HUES48 (cell line): ENCODE measurements around the gene KRT75.

ENCODE experiments used
- H3K27ac ChIP-seq: one replicate; pipeline ENCODE4 v1.7.0; 2013; ENCODE audit warnings: low read depth, low read length, inconsistent platforms
- H3K27me3 ChIP-seq: 2 replicates; pipeline ENCODE4 v1.6.1; 2013; ENCODE audit warnings: mild to moderate bottlenecking, low read length; ENCODE audit not compliant: control insufficient read depth, insufficient read depth
- H3K36me3 ChIP-seq: 2 replicates; pipeline ENCODE4 v1.6.1; 2013; ENCODE audit warnings: low read length; ENCODE audit not compliant: control insufficient read depth, insufficient read depth
- H3K4me1 ChIP-seq: 2 replicates; pipeline ENCODE4 v1.6.1; 2013; ENCODE audit warnings: mild to moderate bottlenecking, low read length; ENCODE audit not compliant: control insufficient read depth, insufficient read depth
- H3K4me3 ChIP-seq: 2 replicates; pipeline ENCODE4 v1.5.1; 2013; ENCODE audit warnings: mild to moderate bottlenecking, low read depth, low read length
- H3K9ac ChIP-seq: 2 replicates; pipeline ENCODE4 v1.6.1; 2013; ENCODE audit warnings: mild to moderate bottlenecking, low read depth, low read length, moderate library complexity
- H3K9me3 ChIP-seq: 2 replicates; pipeline ENCODE4 v1.6.1; 2013; ENCODE audit warnings: low read length; ENCODE audit not compliant: control insufficient read depth, insufficient read depth

The KRT75 gene

DNA sequence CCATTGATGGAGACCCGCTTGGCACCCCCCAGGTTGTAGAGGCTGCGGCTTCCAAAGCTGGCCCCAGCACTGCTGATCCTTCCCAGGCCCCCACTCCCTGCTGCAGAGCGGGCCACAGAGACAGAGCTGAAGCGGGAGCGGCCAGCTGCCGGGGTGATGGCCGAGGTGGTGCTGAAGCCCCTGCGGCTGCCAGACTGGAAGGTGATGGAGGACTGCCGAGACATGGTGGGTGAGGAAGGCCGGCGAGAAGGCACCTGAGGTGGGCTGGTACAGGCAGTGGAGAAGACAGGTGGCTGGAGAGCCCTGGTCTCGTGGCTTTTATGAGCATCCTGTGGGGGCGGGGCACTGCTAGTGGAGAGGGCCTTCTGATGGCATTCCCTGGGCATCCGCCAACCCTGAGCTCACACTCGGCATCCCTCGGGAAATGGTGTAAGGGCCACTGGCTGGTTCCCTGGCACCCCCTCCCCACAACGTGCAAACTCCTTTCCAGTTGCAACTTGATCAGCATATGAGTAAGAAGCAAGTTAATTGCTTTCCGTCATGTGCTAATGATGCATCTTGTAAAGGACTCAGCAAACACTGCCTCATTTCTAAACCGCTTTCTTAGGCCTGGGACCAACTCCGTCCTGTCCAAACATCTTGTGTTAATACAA is at the start of gene KRT75:
Gene KRT75 (minus strand): TSS at position 291 of the 653 bp plus-strand sequence. CDS start 67 bp downstream, at position 224.
- H3K36me3 ChIP-seq: no peaks in the 10 kb centered on the region
- no peaks in the 10 kb centered on the region for H3K4me1 ChIP-seq
- no peak within 1 kb of the TSS for H3K27ac ChIP-seq
- H3K27me3 ChIP-seq: no peaks in the 10 kb centered on the region
- H3K9me3 ChIP-seq: no peaks in the 10 kb centered on the region
- H3K4me3 ChIP-seq: no peak within 1 kb of the TSS
- H3K9ac ChIP-seq: no peak within 1 kb of the TSS

DNA sequence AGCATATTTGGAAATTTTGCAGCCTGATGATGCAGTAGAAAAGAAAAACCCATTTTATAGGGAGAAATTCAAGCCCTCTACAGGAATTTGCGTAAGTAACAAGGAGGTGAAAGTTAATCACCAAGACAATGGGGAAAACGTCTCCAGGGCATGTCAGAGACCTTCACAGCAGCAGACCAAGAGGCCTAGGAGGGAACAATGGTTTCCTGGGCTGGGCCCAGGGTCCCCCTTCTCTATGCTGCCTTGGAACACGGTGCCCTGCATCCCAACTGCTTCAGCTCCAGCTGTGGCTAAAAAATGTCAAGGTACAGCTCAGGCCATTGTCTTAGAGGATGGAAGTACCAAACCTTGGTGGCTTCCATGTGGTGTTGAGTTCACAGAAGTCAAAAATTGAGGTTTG is 45.9 kb upstream of the KRT75 start:
- H3K4me1 ChIP-seq: no peaks in the 10 kb centered on the region
- peaks cover 15% of the 10 kb centered on the region; the same call in 1 of the 2 replicates for H3K9me3 ChIP-seq
- H3K27ac ChIP-seq: no peak overlapping the region
- H3K36me3 ChIP-seq: no peaks in the 10 kb centered on the region
- H3K4me3 ChIP-seq: no peak overlapping the region
- H3K9ac ChIP-seq: no peak overlapping the region
- H3K27me3 ChIP-seq: no peaks in the 10 kb centered on the region

DNA sequence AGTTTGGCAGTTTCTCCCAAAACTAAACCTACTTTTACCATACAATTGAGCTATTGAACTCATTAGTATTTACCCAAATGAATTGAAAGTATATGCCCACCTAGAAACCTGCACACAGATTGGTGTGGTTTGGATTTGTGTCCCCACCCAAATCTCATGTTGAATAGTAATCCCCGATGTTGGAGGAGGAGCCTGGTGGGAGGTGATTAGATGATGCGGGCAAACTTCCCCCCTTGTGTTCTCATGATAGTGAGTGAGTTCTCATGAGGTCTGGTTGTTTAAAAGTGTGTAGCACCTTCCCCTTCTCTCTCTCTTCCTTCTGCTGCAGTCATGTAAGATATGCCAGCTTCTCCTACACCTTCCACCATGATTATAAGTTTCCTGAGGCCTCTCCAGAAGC is 43.5 kb upstream of the KRT75 start:
- Histone ChIP-seq H3K4me1 (no peaks in the 10 kb centered on the region), H3K4me3 (no peak overlapping the region), H3K9me3 (peaks cover 14% of the 10 kb centered on the region; the same call in 1 of the 2 replicates), H3K36me3 (no peaks in the 10 kb centered on the region), H3K27ac (no peak overlapping the region), H3K27me3 (no peaks in the 10 kb centered on the region), H3K9ac (no peak overlapping the region)

DNA sequence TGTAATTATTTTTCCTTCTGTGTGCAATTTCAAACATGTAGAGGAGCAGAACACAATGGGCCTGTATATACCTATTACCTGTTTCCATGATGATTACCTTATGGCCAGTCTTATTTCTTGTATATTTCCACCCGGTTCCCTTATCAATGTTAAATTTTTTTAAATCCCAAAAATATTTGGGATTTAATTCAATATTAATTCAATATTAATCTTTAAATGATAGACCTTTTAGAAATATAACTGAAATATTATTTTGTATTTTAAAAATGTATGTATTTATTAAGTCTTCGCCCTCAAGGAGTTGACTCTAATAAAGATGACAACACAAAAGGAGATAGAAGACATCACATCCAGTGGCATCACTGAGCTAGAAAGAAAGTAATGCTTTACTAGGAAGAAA is 40.0 kb upstream of the KRT75 start:
- no peaks in the 10 kb centered on the region for H3K4me1 ChIP-seq

DNA sequence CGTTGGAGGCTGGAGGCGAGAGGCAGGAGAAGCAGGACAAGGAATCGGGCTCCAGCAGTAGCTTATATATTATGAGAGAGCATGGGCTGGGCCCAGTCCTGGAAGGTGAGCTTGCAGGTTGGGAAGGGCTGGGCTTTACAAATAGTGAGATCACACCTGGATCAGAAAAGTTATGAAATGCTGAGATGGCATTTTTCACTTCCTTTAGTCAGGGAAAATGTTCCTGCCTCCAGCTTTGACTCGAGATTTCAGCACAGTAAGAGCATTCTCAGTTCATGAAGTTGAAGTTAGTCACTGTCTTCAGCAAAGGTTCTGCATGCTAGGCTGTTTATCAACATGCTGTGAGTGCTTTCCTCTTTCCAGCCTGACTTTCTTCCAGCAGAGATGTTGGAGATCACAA is 39.6 kb upstream of the KRT75 start, which contains the start of gene KRT6C:
Gene KRT6C (minus strand): TSS at position 38 of the 400 bp plus-strand sequence. CDS start 68 bp downstream, outside the sequence.
- H3K9ac ChIP-seq: no peak within 1 kb of the TSS
- no peak within 1 kb of the TSS for H3K4me3 ChIP-seq
- H3K27me3 ChIP-seq: no peaks in the 10 kb centered on the region
- H3K9me3 ChIP-seq: peaks cover 12% of the 10 kb centered on the region; the same call in 1 of the 2 replicates
- H3K36me3 ChIP-seq: no peaks in the 10 kb centered on the region
- no peak within 1 kb of the TSS for H3K27ac ChIP-seq
- H3K4me1 ChIP-seq: no peaks in the 10 kb centered on the region

More for the DNA sequence above, 40.0 kb upstream of the KRT75 start:
- H3K9ac ChIP-seq: no peak overlapping the region
- no peak overlapping the region for H3K27ac ChIP-seq
- no peaks in the 10 kb centered on the region for H3K27me3 ChIP-seq
- H3K9me3 ChIP-seq: peaks cover 16% of the 10 kb centered on the region; the same call in 1 of the 2 replicates
- no peaks in the 10 kb centered on the region for H3K36me3 ChIP-seq
- no peak overlapping the region for H3K4me3 ChIP-seq

DNA sequence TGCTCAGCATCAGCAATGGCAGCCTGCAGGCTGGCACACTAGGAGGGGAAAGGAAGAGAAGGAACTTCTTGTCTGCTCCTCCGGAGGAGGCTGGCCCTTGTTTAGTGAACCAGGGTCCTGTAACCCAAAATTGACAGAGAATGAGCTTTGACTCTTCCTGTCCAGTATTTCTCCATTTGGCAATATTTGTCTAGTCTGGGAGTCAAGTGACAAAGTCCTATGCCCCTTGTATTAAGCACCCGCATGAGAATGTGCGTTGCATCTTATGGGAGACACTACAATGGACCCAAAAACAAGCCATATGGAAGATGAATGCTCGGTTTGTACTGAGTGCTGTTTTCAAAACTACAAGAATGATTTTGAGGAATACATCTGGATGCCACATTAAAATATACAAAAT is 35.7 kb upstream of the KRT75 start:
- no peaks in the 10 kb centered on the region for H3K4me1 ChIP-seq
- H3K9me3 ChIP-seq: 0 out of 2 replicates have a peak, but pooled peaks cover 3% of the 10 kb centered on the region
- no peaks in the 10 kb centered on the region for H3K36me3 ChIP-seq
- no peak overlapping the region for H3K4me3 ChIP-seq
- no peaks in the 10 kb centered on the region for H3K27me3 ChIP-seq
- H3K27ac ChIP-seq: no peak overlapping the region
- no peak overlapping the region for H3K9ac ChIP-seq

DNA sequence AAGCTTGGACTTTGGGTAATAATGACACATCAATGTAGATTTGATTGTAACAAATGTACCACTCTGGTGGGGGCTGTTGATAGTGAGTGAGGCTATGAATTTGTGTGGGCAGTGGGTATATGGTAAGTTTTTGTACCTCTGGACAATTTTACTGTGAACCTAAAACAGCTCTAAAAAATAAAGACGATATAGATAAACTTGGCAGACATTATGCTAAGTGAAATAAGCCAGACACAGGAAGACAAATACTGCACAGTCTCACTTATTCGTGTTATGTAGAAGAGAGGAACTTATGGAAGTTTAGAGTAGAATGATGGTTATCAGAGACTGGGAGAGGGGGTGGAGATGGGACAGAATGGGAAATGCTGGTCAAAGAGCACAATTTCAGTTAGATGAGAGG is 30.7 kb upstream of the KRT75 start:
- Histone ChIP-seq H3K4me3 (no peak overlapping the region), H3K27ac (no peak overlapping the region), H3K9ac (no peak overlapping the region), H3K9me3 (no peaks in the 10 kb centered on the region), H3K27me3 (no peaks in the 10 kb centered on the region), H3K36me3 (no peaks in the 10 kb centered on the region), H3K4me1 (no peaks in the 10 kb centered on the region)

DNA sequence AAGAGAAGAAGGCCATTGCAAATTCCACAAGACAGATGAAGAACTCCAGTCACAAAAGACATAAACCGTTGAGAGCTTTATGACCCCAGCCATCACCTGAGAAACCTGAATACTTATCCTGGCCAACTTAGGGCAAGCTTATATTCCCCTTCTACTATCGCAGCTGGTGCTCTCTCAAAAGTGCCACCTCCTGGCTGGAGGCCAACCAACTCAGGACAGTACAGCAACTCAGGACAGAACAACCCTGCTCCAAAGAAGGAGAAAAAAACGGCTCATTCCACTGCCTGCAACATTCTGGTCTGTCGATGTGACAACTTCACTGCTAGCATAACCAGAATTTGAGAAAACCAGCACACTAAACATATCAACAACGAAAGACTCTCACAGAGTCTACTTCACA is 27.5 kb upstream of the KRT75 start:
- Histone ChIP-seq H3K27me3 (no peaks in the 10 kb centered on the region), H3K9ac (no peak overlapping the region), H3K4me1 (no peaks in the 10 kb centered on the region), H3K27ac (no peak overlapping the region), H3K9me3 (no peaks in the 10 kb centered on the region), H3K36me3 (no peaks in the 10 kb centered on the region), H3K4me3 (no peak overlapping the region)

DNA sequence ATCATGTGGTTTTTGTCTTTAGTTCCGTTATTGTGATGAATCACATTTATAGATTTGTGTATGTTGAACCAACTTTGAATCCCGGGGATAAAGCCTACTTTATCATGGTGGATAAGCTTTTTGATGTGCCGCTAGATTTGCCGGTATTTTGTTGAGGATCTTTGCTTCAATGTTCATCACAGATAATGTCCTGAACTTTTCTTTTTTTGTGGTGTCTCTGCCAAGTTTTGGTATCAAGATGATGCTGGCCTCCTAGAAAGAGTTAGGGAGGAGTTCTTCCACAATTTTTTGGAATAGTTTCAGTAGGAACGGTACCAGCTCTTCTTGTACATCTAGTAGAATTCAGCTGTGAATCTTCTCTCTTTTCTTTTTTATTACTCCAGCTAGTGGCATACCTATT is 24.7 kb upstream of the KRT75 start:
- no peak overlapping the region for H3K9ac ChIP-seq
- H3K4me3 ChIP-seq: no peak overlapping the region
- no peaks in the 10 kb centered on the region for H3K36me3 ChIP-seq
- H3K4me1 ChIP-seq: peaks cover 8% of the 10 kb centered on the region
- no peak overlapping the region for H3K27ac ChIP-seq
- H3K27me3 ChIP-seq: no peaks in the 10 kb centered on the region
- no peaks in the 10 kb centered on the region for H3K9me3 ChIP-seq

DNA sequence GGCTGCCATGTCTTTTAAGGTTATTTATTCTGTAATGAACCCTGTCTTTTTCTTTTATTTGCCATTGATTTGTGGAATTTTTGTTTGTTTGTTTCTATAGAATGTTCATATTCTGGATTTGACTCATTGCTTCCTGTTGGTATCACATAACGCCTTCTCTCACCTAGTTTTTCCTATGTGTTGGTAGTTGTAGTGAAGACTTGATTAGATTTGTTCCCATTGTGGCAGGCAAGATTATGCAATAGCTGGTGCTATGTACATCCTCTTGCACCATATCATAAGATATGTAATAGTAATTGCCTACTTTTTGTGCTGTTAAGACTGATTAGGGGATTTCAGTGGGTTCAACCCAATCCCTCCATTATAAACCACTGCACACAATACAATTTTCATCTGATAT is 21.6 kb upstream of the KRT75 start:
- no peaks in the 10 kb centered on the region for H3K27me3 ChIP-seq
- peaks cover 8% of the 10 kb centered on the region for H3K4me1 ChIP-seq
- H3K27ac ChIP-seq: no peak overlapping the region
- H3K4me3 ChIP-seq: no peak overlapping the region
- no peaks in the 10 kb centered on the region for H3K9me3 ChIP-seq
- no peaks in the 10 kb centered on the region for H3K36me3 ChIP-seq
- H3K9ac ChIP-seq: no peak overlapping the region

DNA sequence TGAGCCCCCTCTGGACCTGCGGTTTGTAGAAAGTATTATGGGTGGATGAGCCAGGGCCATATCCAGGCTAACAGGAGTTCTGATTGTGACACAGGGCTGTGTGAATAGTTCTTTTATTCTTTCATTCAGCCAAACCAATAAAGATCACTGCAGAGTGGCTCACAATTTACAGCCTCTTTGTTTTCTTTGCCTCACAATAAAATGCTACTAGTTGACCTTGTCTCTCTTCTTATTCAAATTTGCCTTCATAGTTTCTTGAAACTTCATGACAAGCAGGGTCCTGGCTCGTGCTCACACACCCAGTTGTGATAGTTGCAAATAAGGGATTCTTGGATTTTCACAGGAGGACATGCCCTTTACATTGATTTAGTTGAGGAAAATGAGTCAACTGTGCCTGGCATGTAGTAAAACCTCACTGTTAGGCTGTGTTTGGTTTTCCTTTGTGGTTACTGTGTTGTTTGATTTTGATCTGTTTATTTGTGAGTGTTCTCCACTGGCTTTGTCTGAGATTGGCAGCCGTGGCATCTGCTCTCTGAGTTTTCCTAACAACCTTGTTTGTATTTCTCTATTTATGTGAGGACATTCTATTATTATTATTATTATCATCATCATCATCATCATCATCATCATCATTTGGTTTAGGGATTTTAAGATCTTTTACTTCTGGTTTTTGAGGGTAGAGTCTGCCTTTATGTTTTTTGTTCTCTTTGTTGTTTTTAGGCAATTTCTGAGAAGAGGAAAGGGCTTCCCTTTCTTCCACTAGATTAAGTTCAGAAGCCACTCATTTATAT is 20.4 kb upstream of the KRT75 start:
- peak overlapping the region; percentile 48 for H3K27ac ChIP-seq

More for the DNA sequence above, 20.4 kb upstream of the KRT75 start:
- no peaks in the 10 kb centered on the region for H3K36me3 ChIP-seq
- H3K9ac ChIP-seq: no peak overlapping the region
- peaks cover 8% of the 10 kb centered on the region for H3K4me1 ChIP-seq
- H3K27me3 ChIP-seq: no peaks in the 10 kb centered on the region
- no peaks in the 10 kb centered on the region for H3K9me3 ChIP-seq
- peak overlapping the region; percentile 32; the same call in 1 of the 2 replicates for H3K4me3 ChIP-seq
